HFFc6 (cell line): Measurements from ENCODE around the gene CCDC50. TPM values are rescaled to one million over a fixed set of nuclear protein-coding genes. Genes with fewer than 3 reads are reported as not detected.

ENCODE experiments used
- DNase-seq: peaks from one replicate; pipeline ENCODE4 v3.0.0-alpha.2; 2018
- H3K27ac Mint-ChIP-seq: 2 replicates; pipeline ENCODE4 v1.8.0; 2020; ENCODE audit warnings: mild to moderate bottlenecking, mixed read lengths
- H3K27me3 Mint-ChIP-seq: 2 replicates; pipeline ENCODE4 v1.8.0; 2021; ENCODE audit warnings: mild to moderate bottlenecking, moderate library complexity, mixed read lengths; ENCODE audit not compliant: insufficient read depth
- H3K36me3 Mint-ChIP-seq: 2 replicates; pipeline ENCODE4 v1.8.0; 2021; ENCODE audit warnings: low read depth, mixed read lengths
- H3K4me1 Mint-ChIP-seq: 2 replicates; pipeline ENCODE4 v1.8.0; 2020; ENCODE audit warnings: low read depth, mixed read lengths
- H3K4me3 Mint-ChIP-seq: 2 replicates; pipeline ENCODE4 v1.8.0; 2020; ENCODE audit warnings: mild to moderate bottlenecking, moderate library complexity, mixed read lengths
- H3K9me3 Mint-ChIP-seq: 2 replicates; pipeline ENCODE4 v1.8.0; 2020; ENCODE audit warnings: mild to moderate bottlenecking, mixed read lengths
- CTCF ChIP-seq: fragments of 200-600 bp; sonication (generic); IDR thresholded peaks from 2 replicates; pipeline ENCODE4 v1.5.0; 2021; ENCODE audit warnings: antibody characterized with exemption, mild to moderate bottlenecking
- total RNA-seq, 6 experiments: library from RNA; stranded (reverse); fragmentation: NEBNext Ultra II Directional; extraction: Animal tissue kit (Norgen Biotek cat#: 25700); gene quantifications; 2 replicates in 1 of 6; 3 replicates in 5 of 6; pipeline ENCODE4 v1.2.3, GENCODE V29; 2021

The CCDC50 gene
- total RNA-seq, 6 experiments from 2014 or later, result 94.1 to 129 (median 121) TPM

GRCh38 chr3:191342006-191342405 lies 12.8 kb downstream of the CCDC50 start:
- Mint-ChIP-seq H3K9me3 (no peaks in the 10 kb centered on the region), H3K4me1 (peaks cover 72% of the 10 kb centered on the region), H3K27ac (peak overlapping the region; percentile 36), H3K4me3 (peak overlapping the region; percentile 26; the same call in 1 of the 2 replicates), H3K36me3 (peaks cover 33% of the 10 kb centered on the region), H3K27me3 (no peaks in the 10 kb centered on the region)
- TF ChIP-seq CTCF, result no peak
- no peak for DNase-seq

- TF ChIP-seq CTCF, result no peak
- Mint-ChIP-seq H3K36me3 (peaks cover 32% of the 10 kb centered on the region), H3K27ac (peak overlapping the region; percentile 36), H3K27me3 (no peaks in the 10 kb centered on the region), H3K4me3 (0 out of 2 replicates have a peak overlapping the region, but pooled peaks have one; percentile 12), H3K9me3 (no peaks in the 10 kb centered on the region), H3K4me1 (peaks cover 70% of the 10 kb centered on the region)
- DNase-seq, result no peak
Observed at GRCh38 chr3:191342411-191342810, 13.2 kb downstream of the CCDC50 start.

- no peak for TF ChIP-seq CTCF
- Mint-ChIP-seq H3K36me3 (peaks cover 25% of the 10 kb centered on the region), H3K4me3 (no peak overlapping the region), H3K9me3 (no peaks in the 10 kb centered on the region), H3K4me1 (peaks cover 62% of the 10 kb centered on the region), H3K27ac (peak overlapping the region; percentile 36), H3K27me3 (no peaks in the 10 kb centered on the region)
- no peak for DNase-seq
Observed at GRCh38 chr3:191343115-191343514, 13.9 kb downstream of the CCDC50 start.

DNA sequence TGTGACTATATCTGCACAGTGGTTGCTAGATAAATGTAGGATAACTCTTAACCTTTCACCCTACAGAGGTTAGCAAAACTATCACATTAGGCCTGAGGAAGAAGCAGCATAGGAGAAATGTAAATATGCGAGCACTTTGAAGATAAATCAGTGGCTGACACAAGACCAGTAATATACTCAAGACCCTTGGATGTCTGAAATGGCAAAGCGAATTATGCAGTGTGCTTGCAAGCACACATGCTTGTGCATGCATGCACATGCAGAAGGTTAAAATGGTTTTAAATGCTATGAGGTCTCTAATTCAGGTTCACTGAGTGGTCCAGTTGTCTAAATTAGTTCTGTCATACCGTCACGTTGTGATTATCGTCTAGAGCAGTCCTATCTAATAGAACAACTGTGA lies 14.7 kb downstream of the CCDC50 start:
- Mint-ChIP-seq H3K4me1 (peaks cover 55% of the 10 kb centered on the region), H3K27ac (peak overlapping the region; percentile 36; the same call in 1 of the 2 replicates)

DNA sequence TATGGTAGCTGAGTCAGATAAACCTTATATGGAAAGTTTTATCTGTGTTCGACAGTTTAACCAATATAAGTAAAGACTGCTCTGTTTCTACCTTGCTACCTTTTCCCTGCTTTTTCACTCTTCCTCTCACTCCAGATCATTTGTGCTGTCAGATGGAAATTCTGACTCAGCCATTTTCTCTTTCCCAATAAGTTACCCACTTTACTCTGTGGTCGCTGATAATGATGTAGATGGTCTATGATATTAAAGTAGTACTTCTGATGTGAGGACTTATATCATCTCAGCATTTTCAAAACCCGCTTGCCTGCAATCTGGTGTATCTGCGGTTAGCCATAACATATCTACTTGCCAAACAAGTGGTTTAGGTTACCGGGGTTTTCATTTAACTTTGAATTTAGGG lies 16.1 kb downstream of the CCDC50 start:
- H3K9me3 Mint-ChIP-seq, result no peaks in the 10 kb centered on the region
- no peak for DNase-seq
- H3K4me3 Mint-ChIP-seq, result no peak overlapping the region
- peaks cover 40% of the 10 kb centered on the region for H3K4me1 Mint-ChIP-seq
- peaks cover 25% of the 10 kb centered on the region for H3K36me3 Mint-ChIP-seq
- TF ChIP-seq CTCF, result no peak
- H3K27ac Mint-ChIP-seq, result peak overlapping the region; percentile 5; the same call in 1 of the 2 replicates
- no peaks in the 10 kb centered on the region for H3K27me3 Mint-ChIP-seq

More for the DNA sequence above, 14.7 kb downstream of the CCDC50 start:
- Mint-ChIP-seq H3K27me3 (no peaks in the 10 kb centered on the region), H3K4me3 (0 out of 2 replicates have a peak overlapping the region, but pooled peaks have one; percentile 10), H3K36me3 (peaks cover 27% of the 10 kb centered on the region), H3K9me3 (no peaks in the 10 kb centered on the region)
- DNase-seq, result no peak
- no peak for TF ChIP-seq CTCF

- H3K27ac Mint-ChIP-seq, result no peak overlapping the region
- peaks cover 21% of the 10 kb centered on the region for H3K4me1 Mint-ChIP-seq
- peaks cover 11% of the 10 kb centered on the region for H3K36me3 Mint-ChIP-seq
- DNase-seq, result no peak
- H3K9me3 Mint-ChIP-seq, result no peaks in the 10 kb centered on the region
- H3K4me3 Mint-ChIP-seq, result no peak overlapping the region
- TF ChIP-seq CTCF, result no peak
- no peaks in the 10 kb centered on the region; the same call in 1 of the 2 replicates for H3K27me3 Mint-ChIP-seq
Observed at GRCh38 chr3:191347228-191347627, 18.0 kb downstream of the CCDC50 start.
